HG02973 (cell line): ENCODE data around the gene ZDHHC20.
A peak's percentile ranks its signal among the peaks of the same experiment; 100 is the strongest.

ENCODE experiments used
- ATAC-seq: cut with Tn5 transposase; IDR thresholded peaks from one replicate; pipeline ENCODE4 v1.9.1; 2021; ENCODE audit warnings: moderate library complexity; ENCODE audit not compliant: unreplicated experiment

ZDHHC20 gene

DNA sequence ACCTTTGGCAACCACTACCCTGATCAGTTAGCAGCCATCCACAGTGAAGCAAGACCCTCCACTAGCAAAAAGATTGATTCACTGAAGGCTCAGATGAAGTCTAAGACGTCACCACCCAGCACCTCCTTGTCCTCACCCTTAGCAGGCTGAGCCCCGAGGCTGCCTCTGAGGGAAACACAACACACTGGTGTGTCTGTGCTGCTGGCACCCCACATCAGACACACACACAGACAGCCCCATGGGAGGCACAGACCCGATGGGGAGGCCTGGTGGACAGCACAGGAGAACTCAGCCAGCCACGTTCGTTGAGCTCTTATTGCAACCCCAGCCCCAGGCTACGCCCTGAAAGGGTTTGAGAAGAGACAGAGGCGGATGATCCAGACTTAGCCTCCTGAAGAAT, 94.7 kb downstream of the ZDHHC20 start:
- ATAC-seq = no peak

DNA sequence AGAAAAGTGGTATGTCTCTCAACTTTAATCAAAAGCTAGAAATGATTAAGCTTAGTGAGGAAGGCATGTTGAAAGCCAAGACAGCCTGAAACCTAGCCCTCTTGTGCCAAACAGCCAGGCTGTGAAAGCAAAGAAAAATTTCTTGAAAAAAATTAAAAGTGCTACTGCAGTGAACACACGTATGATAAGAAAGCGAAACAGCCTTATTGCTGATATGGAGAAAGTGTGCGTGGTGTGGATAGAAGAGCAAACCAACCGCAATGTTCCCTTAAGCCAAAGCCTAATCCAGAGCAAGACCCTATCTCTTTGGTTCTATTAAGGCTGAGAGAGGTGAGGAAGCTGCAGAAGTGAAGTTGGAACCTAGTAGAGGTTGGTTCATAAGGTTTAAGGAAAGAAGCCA, 96.4 kb downstream of the ZDHHC20 start:
- ATAC-seq = no peak

DNA sequence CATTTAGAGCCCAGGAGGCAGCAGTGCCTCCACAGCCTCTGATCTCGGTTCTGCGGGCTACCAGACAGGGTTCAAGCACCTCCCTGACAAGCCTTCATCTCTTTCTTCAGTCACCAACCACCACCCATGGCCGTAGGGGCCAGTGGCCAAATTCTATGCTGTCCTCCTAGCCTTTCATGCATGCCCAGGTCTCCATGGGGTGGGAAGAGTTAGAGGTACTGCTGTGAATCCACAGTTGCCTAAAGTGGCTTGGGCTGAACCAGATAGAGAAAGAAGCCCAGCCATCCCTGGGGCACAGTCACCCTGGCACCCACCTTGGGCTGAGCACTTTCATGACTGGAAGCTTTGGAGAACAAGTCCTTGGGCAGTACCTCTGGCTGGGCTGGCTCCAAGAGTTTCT, 97.4 kb downstream of the ZDHHC20 start:
- no peak for ATAC-seq

DNA sequence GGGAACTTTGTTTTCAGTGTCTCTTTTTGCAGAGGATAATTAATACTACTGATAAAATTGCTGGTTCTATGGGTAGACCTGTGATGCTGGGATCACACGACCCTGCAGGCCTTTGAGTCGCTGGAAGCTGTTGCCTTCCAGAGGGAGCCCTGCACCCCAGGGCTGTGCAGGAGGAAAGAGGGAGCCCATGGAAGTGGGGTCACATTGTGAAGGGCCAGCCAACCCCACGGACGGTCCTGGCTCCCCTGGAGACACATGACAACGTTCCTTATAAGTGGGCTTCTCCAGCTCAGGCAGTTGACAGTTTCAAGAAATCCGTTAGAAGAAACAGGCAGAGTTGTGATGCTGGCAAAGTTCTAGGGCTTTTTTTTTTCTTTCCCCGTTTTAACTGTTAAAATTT, 98.0 kb downstream of the ZDHHC20 start:
- ATAC-seq = no peak

DNA sequence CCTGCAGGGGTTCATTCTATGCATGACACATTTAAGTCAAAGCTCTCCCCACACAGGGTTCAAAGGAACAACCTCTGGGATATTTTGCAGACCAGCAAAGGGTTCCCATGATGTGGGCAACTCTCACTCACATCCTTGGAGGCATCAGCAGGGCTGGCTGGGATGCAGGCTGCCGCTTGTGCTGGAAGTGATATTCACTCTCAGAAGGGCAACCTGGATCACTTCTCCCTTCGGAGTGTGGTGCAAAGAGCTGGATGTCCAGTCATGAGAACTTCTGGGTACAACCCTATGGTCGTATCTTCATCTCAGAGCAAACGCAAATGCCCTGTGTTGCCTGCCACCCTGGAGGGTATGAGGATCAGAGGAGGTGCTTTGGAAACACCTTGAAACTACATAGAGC, 98.6 kb downstream of the ZDHHC20 start:
- ATAC-seq = no peak

DNA sequence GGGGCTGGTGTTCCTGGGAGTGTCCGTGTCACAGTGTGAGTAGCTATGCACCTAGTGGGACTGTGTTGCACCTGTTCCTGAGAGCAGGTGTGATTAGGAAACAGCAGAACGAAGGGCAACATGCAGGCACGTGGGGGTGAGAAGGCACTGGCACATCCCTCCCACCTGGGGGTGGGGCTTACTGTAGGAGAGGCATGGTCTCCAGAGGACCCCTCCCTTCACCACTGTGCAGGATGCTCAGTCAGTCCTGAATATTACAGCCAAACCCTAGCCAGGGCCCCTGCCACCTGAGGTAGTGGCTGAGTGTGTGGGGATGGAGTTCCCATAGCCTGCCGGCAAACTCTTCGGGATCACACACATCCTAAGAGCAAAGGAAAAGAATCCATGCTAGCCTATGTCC, 99.2 kb downstream of the ZDHHC20 start:
- ATAC-seq = no peak

DNA sequence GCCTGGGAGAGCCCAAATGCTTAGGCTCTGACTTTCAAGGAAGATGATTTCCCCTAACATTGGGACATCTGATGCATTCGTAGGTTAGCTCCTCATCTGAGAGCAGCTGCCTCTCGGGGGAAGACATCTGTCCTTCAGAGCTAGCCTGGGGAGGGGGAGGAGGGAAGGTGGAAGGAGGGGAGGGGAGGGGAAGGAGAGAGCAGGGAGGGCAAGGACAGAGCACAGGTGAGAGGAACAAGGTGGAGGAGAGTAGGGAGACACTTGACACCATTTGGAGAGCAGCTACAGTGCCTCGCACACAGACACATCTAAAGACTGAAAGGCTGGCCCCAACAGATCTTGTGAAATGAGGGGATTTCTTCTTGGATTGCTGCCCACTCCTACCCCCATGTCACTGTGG, 103.8 kb downstream of the ZDHHC20 start:
- no peak for ATAC-seq

DNA sequence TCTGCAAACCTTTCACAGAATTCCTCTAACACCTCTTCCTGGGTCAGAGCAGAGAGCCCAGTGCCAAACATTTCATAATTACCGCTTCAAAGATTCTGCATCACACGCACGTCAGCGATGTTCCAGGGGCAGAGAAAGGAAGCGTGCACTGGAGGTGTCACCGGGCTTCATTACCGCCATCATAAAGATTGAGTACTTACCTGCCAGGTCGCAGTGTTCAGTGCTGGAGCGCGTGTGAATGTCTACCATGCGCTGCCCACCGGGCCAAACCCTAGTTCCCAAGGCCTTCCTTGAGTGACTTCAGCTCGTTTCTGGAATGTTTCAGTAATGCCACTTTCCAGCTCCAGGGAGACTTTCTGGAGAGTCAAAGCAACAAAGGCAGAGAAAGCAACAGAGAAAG, 104.4 kb downstream of the ZDHHC20 start:
- no peak for ATAC-seq

DNA sequence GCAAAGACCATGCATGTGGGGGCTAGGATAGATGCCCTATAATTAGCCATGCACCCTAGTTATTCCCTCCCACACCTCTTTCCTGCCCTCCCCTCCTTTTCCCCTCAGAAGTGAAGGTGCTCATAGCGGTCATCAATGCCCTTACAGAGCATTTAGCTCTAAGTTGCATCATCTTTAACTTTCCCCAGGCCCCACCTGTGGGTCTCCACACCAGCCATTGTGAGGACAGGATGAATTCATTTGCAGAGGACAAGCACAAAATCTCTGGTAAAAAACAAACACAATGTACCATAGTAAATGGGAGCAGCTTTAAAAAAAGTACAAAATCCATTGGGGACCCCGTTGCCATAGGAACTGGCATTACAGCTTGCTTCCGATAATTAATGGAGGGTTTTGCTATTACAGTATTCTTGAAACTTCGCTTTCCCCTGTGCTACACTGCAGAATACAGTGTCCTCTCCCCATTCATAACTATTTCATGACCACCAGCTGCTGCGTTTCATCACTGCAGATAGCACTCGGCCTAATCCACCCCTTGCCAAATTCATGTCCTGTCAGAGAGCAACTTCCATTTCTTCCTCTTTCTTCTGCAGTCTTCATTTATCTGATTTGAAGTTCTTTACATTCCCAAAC, 110.5 kb downstream of the ZDHHC20 start:
- no peak for ATAC-seq

DNA sequence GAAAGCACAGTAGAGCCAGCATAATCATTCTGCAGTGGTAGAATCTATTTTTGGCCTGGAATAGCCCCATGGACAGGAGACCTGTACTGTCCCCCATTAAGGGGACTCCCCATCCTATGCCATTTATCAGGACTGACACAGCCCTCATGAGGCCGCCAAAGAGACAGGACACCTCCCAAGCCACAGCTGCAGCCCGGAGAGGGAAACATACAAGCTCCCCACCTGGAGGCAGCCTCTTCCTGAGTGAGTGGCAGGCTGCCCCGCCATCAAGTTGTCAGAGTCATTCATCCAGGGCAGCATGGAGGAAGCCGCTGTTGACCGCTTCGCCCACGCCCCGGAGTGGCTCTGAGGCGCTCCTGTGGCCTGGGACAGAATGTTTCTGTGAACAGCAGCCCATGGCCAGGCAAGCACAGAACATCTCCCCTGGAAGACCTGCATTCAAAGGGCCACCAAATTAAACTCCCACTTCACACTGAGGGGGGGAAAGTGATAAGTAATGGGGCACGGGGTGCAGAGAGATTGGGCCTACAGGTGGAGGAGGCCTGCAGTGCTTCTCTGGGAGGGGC, 111.3 kb downstream of the ZDHHC20 start:
- no peak for ATAC-seq

DNA sequence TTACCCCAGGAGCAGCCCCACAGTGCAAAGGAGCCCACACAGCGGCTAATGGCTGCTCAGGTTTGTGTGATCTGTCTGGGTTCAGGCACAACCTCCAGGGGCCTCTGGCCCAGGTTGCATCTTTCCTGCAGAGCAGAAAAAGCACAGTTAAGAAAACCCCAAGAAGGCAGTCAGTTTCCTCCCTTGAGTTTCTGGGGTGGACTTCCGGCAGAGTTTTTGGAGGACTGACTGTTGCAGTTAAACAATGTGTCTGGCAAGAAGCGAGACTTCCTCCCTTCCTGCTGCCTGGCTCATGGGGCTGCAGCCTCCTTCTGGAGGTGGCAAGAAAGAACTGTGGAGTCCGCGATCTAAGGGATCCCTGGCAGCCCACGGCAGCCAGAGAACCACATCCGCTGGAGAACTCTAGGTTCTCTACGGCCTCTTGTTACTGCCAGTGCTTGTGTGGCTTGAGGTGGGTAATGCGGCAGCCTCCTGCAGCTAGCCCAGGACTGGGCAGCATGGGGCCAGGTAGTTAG, 114.4 kb downstream of the ZDHHC20 start:
- no peak for ATAC-seq

DNA sequence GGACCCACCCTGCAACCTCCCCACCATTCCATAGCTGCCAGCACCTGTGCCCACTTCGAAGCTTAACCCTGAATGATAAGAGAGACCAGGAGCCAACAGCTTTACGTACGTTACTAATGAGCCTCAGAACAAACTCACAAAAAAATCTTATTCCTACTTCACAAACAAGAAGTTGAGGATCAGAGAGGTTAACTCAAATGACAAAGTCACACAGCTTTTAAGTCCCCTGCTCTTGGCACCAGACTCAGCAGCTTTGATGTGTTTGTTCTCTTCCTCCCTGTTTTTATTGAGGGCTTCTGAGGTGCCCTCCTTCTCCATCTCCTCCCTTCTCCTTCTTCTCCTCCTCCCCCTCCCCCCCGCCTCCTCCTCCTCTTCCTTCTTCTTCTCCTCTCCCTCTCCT, 115.4 kb downstream of the ZDHHC20 start:
- ATAC-seq = no peak

DNA sequence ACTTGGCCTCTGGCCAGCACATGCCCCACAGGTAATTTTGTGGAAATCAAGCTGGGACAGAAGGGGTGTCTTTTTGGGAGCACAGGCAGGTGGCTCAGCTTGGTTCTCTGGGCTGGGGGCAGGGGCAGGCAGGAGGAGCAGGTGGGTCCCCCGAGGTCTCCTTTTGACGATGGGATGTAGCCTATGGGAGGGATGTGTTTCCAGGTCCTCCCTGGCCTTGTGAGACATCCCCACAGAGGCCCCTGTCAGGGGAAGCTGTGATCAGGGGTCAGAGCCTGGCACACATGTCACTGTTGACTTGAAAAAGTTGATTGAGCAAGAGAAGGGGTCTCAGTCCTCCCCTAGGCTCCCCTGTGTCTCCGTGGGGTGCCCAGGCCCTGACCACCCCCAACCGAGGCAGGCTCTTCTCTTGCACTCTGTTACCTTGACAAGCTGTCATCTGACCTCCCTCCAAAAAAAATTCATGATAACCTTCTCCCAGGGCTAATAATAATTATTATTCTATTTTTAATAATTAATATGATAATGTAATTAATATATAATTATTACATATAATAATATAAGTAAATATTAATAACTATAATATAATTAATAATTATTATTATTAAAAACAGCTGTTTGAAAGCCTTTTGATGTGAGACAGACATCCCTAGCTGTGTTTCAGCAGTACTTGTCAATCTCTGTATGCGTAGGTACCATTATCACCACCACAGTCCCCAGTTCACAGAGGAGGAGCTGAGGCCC, 116.2 kb downstream of the ZDHHC20 start:
- ATAC-seq = no peak

DNA sequence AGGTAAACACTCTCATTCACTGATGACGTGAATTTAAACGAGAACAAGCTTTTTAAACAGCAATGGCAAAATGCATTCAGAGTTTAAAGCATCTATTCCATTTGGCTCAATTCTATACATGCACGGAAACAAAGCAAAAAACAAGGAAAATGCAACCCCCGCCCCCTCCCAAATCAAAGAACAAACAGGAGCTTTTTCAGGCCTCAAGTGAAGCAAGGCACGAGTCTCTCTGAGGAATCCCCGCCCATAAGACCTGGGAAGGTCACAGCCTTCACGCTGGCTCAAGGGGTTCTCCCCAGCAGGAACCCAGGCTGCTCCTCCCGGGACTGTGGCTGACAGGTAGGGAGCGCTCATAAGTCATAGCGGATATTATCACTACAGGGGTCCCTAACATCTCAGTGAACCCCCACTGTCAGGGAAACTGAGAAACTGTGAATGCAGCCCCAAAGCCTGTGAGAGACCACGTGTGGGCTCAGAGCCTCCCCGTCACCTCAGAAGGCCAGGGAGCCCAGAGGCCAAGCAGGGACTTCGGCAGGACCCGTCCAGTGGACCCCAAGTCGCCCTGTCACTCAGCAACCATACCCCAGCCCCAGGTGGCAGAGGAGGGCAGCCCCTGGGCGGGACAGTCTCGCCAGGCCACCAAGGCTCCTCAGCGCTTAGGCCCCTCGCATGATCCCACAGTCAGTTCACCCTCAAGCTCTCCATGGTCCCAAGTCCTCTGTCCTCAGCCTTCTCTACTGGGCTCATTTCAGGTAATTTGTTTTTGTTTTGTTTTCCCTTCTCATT, 117.3 kb downstream of the ZDHHC20 start:
- ATAC-seq = no peak

DNA sequence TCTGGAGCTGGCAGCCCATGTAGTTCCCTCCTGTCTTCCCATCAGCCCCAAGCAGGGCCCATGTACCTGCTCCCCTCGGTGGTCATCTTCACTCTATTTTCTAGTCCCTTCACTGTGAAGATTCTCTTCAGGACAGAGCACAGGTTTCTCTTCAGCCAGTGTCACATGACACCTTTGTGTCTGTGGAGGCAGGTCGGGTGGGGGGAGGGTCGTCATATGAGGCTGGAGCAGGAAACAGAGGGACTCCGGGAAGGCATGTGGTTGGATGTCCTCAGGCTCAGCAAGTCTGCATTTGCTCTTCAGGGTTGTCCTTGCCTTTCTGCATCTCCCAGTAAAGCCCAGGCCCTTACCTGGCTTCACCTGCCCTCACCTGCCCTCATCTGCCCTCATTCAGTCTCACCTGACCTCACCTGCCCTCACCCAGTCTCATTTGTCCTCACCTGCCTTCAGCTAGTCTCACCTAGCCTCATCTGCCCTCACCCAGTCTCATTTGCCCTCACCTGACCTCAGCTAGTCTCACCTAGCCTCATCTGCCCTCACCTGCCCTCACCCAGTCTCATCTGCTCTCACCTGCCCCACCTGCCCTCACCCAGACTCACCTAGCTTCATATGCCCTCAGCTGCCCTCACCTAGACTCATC, 120.3 kb downstream of the ZDHHC20 start:
- no peak for ATAC-seq

DNA sequence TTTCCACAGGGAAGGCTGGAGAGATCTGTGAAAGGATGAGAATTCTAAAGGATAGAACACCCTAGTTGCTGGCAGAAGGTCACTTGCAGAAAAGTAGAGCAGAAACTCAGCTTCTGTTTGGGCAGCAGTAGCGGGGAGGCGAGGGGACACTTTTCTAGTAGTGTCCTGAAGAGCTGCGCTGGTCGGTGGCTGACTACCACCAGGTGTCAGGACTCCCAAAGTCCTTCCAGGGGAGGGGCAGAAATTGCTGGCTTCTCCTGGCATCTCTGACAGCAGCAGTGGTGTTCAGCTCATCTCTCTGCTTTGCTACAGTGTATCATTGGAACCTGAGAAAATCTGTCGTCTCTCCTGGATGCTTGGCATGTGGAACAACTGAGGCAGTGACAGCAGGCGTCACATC, 120.9 kb downstream of the ZDHHC20 start:
- no peak for ATAC-seq

DNA sequence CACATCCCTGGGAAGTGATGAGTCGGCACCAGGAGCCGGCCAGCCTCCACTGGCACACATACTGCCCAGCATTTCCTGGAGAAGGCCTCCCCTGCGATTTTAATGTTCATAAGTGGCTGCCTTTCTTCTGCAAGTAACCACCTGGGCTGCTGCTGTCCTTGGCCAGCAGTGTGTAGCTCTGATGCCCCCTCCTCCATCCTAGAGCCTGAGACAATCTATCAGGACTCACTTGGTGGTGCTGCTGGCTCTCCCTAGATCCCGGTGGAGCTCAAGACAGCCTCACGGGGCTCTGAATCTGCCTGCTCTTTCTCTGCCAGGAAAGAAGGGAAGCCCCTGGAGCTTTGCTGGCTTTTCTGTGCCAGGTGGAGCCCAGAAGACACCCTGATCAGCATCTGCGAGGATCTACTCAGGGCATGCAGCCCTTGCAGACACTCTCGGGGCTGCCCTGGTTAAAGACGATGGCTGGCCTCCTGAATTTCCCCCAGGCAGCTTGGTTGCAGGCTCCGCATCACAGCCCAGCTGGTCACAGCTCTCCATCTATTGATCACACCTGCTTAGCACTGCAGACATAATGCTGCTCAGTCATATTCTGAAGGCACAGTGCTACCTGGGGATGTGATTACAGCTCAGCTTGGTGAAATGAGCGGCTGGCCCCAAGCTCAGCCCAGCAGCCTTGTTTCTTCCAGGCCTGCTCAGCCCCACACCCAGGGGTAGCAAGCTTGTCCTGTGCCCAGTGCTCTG, 122.3 kb downstream of the ZDHHC20 start:
- no peak for ATAC-seq

DNA sequence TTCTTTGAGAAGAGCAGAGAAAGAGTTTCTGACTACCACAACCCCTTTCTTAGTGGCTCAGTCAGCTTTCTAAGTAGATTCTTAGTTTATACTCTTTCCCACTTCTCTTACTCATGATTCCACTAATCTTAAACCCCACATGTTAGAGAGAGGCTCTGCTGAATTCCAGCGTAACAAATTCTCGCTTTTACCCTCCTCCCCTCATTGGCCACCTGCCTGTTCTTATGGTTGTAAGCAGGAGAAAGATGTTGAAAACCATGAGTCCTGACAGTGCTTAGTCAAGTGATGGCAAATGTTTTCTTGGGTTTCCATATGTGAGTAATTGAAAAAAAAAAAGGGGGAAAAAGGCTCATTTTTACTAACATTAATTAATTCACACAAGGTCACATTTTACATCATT, 125.9 kb downstream of the ZDHHC20 start:
- no peak for ATAC-seq

DNA sequence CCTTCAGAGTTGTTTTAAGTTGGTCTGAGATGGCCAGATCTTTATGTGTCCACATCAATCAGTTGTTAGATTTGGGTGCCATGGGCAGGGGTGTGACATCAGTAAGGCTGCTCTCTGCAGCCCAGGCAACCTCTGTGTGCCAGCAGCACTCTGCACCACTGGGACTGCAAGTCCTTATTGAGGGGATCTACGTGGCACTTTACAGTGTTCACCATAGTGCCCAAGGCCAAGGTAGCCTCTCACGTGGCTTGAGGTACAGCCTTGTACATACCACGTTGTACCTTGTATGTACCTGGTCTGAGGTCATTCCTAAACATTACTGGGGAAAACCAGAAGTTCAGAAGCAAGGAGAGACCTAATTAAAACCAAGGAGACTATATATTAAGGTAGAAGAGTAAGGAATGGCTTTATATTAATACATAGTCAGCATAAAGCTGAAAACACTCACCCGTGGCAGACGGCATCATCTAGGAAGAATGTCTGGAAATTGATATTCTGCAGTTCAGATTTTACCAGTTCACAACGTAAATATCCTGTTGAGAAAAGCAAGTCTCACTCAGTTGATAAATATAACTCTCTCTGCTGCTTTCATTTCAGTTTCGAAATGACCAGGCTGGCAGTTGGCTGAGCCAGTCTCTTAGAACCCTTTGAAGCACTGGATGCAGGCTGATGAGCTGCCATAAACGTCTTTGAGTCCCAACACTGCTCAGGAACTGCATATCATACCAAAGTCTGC, 128.8 kb downstream of the ZDHHC20 start:
- peak; percentile 75 for ATAC-seq
